HEK293T (cell line): ENCODE results near the gene HMGXB3.

Source experiments
- ARNT ChIP-seq: fragments of 450-650 bp; IDR thresholded peaks from 2 replicates; pipeline ENCODE4 v1.6.1; 2017; ENCODE audit warnings: mild to moderate bottlenecking
- BHLHE40 ChIP-seq: fragments of 450-650 bp; IDR thresholded peaks from 2 replicates; pipeline ENCODE4 v1.6.1; 2016; ENCODE audit warnings: mild to moderate bottlenecking, moderate library complexity, borderline replicate concordance
- ELF4 ChIP-seq: fragments of 450-650 bp; IDR thresholded peaks from 2 replicates; pipeline ENCODE4 v1.6.1; 2017; ENCODE audit warnings: antibody characterized with exemption
- FOXA1 ChIP-seq: fragments of 450-650 bp; IDR thresholded peaks from 2 replicates; pipeline ENCODE4 v1.6.1; 2016; ENCODE audit warnings: mild to moderate bottlenecking
- FOXK2 ChIP-seq: fragments of 450-650 bp; IDR thresholded peaks from 2 replicates; pipeline ENCODE4 v1.6.1; 2016; ENCODE audit warnings: mild to moderate bottlenecking
- FOXM1 ChIP-seq: fragments of 450-650 bp; IDR thresholded peaks from 2 replicates; pipeline ENCODE4 v1.6.1; 2017; ENCODE audit warnings: mild to moderate bottlenecking, borderline replicate concordance
- LEF1 ChIP-seq: fragments of 450-650 bp; IDR thresholded peaks from 2 replicates; pipeline ENCODE4 v1.6.1; 2017; ENCODE audit warnings: mild to moderate bottlenecking, borderline replicate concordance
- NFRKB ChIP-seq: fragments of 450-650 bp; IDR thresholded peaks from 2 replicates; pipeline ENCODE4 v1.6.1; 2016; ENCODE audit warnings: mild to moderate bottlenecking, moderate library complexity
- PKNOX1 ChIP-seq: fragments of 450-650 bp; IDR thresholded peaks from 2 replicates; pipeline ENCODE4 v1.6.1; 2016
- SP1 ChIP-seq: fragments of 450-650 bp; IDR thresholded peaks from 2 replicates; pipeline ENCODE4 v1.6.1; 2017
- SUZ12 ChIP-seq: fragments of 450-650 bp; IDR thresholded peaks from 2 replicates; pipeline ENCODE4 v1.6.1; 2016; ENCODE audit warnings: mild to moderate bottlenecking

- no peak for TF ChIP-seq LEF1
- TF ChIP-seq FOXA1: no peak
- no peak for TF ChIP-seq FOXK2
- no peak for TF ChIP-seq ARNT
- TF ChIP-seq ELF4: no peak
- no peak for TF ChIP-seq BHLHE40
- no peak for TF ChIP-seq FOXM1
- TF ChIP-seq NFRKB: no peak
- no peak for TF ChIP-seq PKNOX1
- no peak for TF ChIP-seq SP1
- TF ChIP-seq SUZ12: no peak
Observed at GRCh38 chr5:150009671-150010387, 9.3 kb downstream of the HMGXB3 start.
